ENCODE measurements around the gene BRMS1L. TPM values are rescaled to one million over a fixed set of nuclear protein-coding genes. Genes with fewer than 3 reads are reported as not detected.

The BRMS1L gene
- polyA plus RNA-seq, 1 of the 3 experiments (the other 2 are of a cell fraction) = 7.1 TPM

- peaks cover 11% of the 10 kb centered on the region for H3F3A ChIP-seq (replicated peaks; ENCODE audit: insufficient read depth)
- 0 out of 2 replicates have a peak, but pooled peaks cover 4% of the 10 kb centered on the region for H4K20me1 ChIP-seq (ENCODE audit: insufficient read depth)
- ChIA-PET CTCF (interaction anchor here (0.7 to 1.8 kb wide), 6 partner anchors 10 to 685 kb away, joined by 3 to 10 read pairs (median 4); no protein-coding TSS in a partner anchor), POLR2A (interaction anchor here (0.6 to 1.7 kb wide), 9 partner anchors 9 to 843 kb away, joined by 3 to 11 read pairs (median 4); partner anchors contain the start of genes NFKBIA, PSMA6, RALGAPA1 and SRP54)
- H2AFZ ChIP-seq (ENCODE audit: low read depth) = peak overlapping the region; percentile 86
- H3K4me2 ChIP-seq = peak overlapping the region; percentile 89
- peaks cover 0 to 5% of the 10 kb centered on the region in 2 experiments; a peak in 2 of 4 replicates for H3K4me1 ChIP-seq (ENCODE audit: control insufficient read depth in 1 of 2, insufficient read depth in 2 of 2, low read depth in 1 of 2, low read length in 1 of 2)
- H3K9me3 ChIP-seq = no peaks in the 10 kb centered on the region
- peaks cover 28% of the 10 kb centered on the region for H3K79me2 ChIP-seq (ENCODE audit: insufficient read depth)
- 2% methylated on average over 4 of the region's 6 CpGs for WGBS (ENCODE audit: low lambda C conversion rate)
- no peaks in the 10 kb centered on the region for H3K36me3 ChIP-seq (replicated peaks in 1 of 2; ENCODE audit: control insufficient read depth in 1 of 2, insufficient read depth in 2 of 2, low read length in 1 of 2)
- H3K27ac ChIP-seq (ENCODE audit: low read depth in 2 of 2, low read length in 1 of 2) = peak overlapping the region; percentile 35 to 84
- 0 out of 4 replicates have a peak, but pooled peaks of 1 of the 2 experiments have one; percentile 12 for TF ChIP-seq EP300 (IDR thresholded peaks at IDR 0.05; ENCODE audit: borderline replicate concordance in 1 of 2, low read depth in 1 of 2, low read length in 1 of 2)
- no peak for TF ChIP-seq RCOR1 (IDR thresholded peaks at IDR 0.05; ENCODE audit: low read length)
- no peak for TF ChIP-seq YY1 (IDR thresholded peaks at IDR 0.05; ENCODE audit: low read depth)
- peak; percentile 73 for TF ChIP-seq TCF12 (IDR thresholded peaks at IDR 0.05)
- TF ChIP-seq, protein P1, sequence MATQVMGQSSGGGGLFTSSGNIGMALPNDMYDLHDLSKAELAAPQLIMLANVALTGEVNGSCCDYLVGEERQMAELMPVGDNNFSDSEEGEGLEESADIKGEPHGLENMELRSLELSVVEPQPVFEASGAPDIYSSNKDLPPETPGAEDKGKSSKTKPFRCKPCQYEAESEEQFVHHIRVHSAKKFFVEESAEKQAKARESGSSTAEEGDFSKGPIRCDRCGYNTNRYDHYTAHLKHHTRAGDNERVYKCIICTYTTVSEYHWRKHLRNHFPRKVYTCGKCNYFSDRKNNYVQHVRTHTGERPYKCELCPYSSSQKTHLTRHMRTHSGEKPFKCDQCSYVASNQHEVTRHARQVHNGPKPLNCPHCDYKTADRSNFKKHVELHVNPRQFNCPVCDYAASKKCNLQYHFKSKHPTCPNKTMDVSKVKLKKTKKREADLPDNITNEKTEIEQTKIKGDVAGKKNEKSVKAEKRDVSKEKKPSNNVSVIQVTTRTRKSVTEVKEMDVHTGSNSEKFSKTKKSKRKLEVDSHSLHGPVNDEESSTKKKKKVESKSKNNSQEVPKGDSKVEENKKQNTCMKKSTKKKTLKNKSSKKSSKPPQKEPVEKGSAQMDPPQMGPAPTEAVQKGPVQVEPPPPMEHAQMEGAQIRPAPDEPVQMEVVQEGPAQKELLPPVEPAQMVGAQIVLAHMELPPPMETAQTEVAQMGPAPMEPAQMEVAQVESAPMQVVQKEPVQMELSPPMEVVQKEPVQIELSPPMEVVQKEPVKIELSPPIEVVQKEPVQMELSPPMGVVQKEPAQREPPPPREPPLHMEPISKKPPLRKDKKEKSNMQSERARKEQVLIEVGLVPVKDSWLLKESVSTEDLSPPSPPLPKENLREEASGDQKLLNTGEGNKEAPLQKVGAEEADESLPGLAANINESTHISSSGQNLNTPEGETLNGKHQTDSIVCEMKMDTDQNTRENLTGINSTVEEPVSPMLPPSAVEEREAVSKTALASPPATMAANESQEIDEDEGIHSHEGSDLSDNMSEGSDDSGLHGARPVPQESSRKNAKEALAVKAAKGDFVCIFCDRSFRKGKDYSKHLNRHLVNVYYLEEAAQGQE (IDR thresholded peaks at IDR 0.05; ENCODE audit: low read depth, low read length) = no peak
- TF ChIP-seq MXI1 (IDR thresholded peaks at IDR 0.05; ENCODE audit: low read depth, low read length) = 0 out of 2 replicates have a peak, but pooled peaks have one; percentile 46
- 0 out of 2 replicates have a peak, but pooled peaks have one; percentile 4 for TF ChIP-seq FOXJ3 (CRISPR knock-in tag; IDR thresholded peaks at IDR 0.05)
- TF ChIP-seq FOSL2 (IDR thresholded peaks at IDR 0.05; ENCODE audit: borderline replicate concordance, low read depth) = no peak
- TF ChIP-seq, protein P2, sequence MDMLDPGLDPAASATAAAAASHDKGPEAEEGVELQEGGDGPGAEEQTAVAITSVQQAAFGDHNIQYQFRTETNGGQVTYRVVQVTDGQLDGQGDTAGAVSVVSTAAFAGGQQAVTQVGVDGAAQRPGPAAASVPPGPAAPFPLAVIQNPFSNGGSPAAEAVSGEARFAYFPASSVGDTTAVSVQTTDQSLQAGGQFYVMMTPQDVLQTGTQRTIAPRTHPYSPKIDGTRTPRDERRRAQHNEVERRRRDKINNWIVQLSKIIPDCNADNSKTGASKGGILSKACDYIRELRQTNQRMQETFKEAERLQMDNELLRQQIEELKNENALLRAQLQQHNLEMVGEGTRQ (IDR thresholded peaks at IDR 0.05; ENCODE audit: borderline replicate concordance, low read depth, low read length) = no peak
- TF ChIP-seq NFIC (IDR thresholded peaks at IDR 0.05; ENCODE audit: borderline replicate concordance) = no peak
- TF ChIP-seq MEF2A (IDR thresholded peaks at IDR 0.05; ENCODE audit: borderline replicate concordance, low read depth) = no peak
- 0 out of 2 replicates have a peak, but pooled peaks have one; percentile 20 for TF ChIP-seq PBX3 (IDR thresholded peaks at IDR 0.05)
- TF ChIP-seq, protein P3, sequence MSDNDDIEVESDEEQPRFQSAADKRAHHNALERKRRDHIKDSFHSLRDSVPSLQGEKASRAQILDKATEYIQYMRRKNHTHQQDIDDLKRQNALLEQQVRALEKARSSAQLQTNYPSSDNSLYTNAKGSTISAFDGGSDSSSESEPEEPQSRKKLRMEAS (IDR thresholded peaks at IDR 0.05; ENCODE audit: low read depth) = peak; percentile 35
- TF ChIP-seq ELF1 (IDR thresholded peaks at IDR 0.05) = 0 out of 2 replicates have a peak, but pooled peaks have one; percentile 6
- no peak for TF ChIP-seq GABPA (IDR thresholded peaks at IDR 0.05; ENCODE audit: low read depth)
- no peak for TF ChIP-seq USF1 (IDR thresholded peaks at IDR 0.05; ENCODE audit: borderline replicate concordance, low read depth)
- peak overlapping the region; percentile 48; the same call in 1 of the 2 replicates for H3K9ac ChIP-seq
- H3K27me3 ChIP-seq (ENCODE audit: insufficient read depth) = no peaks in the 10 kb centered on the region
- peak overlapping the region; percentile 88 to 94 for H3K4me3 ChIP-seq (ENCODE audit: low read depth in 2 of 2, low read length in 1 of 2)
- no peaks in the 10 kb centered on the region for H3K9me2 ChIP-seq
- DNase-seq = no peak
These were observed 245 bp upstream of the BRMS1L start for GRCh38 chr14:35825968-35826217.

Measured in SK-N-SH (cell line).